ENCODE results near the gene ADGRA3.

Gene ADGRA3

DNA sequence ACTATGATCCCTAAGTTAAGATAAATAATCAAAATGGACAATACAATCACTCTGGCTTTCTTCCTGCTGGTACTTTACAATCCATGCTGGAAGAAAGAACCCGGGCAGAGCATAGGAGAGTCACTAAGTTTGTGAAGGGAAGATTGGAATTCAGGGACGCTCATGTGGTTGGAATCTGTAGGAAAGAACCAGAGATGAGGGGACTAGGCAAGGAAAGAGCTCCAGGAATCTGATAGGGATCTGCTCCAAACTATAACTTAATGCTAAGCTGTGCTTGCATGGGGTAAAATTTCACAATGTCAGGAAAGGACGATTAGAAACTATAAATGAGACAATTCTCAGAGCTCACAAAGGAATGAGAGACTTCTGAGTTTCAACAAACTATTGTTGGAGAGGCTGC is 167.5 kb downstream of the ADGRA3 start:
- DNase-seq: no peak

DNA sequence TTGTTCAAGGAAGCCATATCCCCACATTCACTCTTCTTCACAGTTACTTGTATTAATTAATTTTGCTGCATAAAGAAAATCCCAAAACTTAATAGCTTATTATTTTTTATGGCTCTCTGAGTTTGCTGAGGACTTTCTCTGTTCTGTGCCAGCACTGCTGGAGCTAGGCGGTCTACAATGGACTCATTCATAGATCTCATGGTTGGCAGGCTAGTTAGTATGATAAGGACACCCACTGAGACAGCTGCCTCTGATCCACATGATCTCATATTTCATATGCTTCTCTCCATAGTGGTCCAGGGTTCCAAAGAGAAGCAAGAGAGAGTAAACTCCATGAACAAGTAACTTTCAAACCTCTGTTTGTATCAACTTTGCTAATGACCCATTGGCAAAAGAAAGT is 170.2 kb downstream of the ADGRA3 start:
- no peak for DNase-seq

DNA sequence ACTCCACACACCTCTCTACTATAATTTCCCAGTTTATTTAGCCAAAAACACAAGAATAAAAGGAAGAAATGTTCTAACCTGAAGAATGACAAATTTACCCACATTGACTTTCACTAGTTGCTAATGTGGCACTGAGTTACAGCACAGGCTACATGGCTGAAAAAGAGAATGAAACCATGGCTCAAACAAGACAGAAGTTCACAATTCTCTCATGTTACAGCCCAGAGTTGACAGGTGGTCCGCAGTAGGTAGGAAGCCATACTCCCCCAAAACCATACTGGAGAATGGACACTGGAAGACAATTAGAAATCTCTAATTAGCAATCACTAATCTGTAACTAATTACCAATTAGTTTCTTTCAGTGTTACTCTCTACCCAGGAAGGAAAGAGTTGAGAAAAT is 170.8 kb downstream of the ADGRA3 start:
- no peak for DNase-seq

DNA sequence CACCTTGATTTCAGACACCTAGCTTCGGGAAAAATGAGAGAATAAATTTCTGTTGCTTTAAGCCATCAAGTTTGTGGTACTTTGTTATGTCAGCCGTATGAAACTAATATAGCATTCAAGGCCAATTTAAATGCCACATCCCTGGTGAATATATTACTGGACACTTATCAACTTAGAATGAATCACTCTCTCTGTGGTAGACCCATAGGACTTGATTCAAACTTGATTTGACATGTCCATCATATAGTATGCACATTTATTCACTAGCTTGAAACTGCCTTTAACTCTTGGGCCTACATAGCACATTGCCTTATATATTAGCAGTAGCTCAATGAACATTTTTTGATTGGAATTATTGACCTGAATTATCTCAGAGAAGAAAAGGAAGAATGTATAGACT is 172.3 kb downstream of the ADGRA3 start:
- DNase-seq: no peak

DNA sequence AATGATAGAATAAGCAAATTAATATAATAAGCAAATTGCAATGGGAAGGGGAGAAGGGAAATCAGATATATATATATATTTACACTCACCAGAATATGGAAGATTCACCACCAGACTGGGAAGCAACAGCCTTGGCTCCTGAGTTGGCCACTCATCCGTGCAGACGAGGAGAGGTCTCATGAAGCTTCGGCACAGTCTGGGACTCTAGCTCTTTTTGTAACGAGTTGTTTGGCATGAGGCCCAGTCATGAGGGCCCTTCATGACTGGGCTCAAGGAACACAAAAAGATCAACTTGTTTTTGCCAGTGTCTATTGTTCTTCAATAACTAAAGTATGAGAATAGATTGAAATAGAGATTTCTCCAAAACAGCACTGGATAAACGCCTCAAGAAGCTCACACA is 176.4 kb downstream of the ADGRA3 start:
- no peak for DNase-seq

DNA sequence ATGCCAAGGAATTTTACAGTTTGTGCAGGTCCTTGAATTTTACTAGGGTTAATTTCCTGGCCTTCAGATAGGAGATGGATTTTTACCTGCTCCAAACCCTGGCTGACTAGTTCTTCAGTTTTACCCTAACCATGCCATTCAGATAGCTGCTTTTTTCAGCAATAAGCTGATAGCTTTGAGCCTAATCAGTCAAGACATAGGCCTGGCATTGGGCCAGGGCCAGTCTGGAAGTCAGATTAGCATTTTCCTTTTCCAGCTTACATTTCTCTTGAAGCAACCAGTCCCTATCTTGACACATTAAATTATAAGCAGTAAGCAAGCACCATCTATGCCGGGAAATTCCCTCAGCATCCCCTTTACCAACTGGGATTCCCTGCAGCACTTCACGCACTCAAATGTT is 177.1 kb downstream of the ADGRA3 start:
- DNase-seq: no peak
